ENCODE results near the gene FUT1.

Gene FUT1

DNA sequence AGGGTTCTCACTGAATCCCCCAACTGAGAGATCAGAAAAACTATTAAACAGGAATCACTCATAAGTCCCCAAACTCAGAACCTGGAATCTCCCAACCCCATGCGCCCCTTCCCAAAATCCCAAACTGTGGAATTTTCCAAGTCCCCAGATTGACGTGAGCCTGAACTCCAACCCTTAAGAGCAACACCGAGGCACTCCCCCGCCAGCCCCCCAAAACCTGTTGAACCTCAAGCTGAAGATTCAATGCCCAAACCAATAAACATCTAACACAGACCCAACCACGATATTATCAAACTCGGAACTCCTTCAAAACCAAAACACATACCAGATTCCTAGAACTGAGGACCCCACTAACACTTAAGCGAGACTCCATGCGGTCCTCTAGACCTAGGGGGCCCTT lies 6.3 kb downstream of the FUT1 start:
- no peak for TF ChIP-seq CTCF (IDR thresholded peaks at IDR 0.05; ENCODE audit: low read depth, low read length, missing control alignments)
- DNase-seq (ENCODE audit: low read depth) = no peak
- H3K4me3 ChIP-seq (ENCODE audit: low read depth, low read length) = no peak overlapping the region

DNA sequence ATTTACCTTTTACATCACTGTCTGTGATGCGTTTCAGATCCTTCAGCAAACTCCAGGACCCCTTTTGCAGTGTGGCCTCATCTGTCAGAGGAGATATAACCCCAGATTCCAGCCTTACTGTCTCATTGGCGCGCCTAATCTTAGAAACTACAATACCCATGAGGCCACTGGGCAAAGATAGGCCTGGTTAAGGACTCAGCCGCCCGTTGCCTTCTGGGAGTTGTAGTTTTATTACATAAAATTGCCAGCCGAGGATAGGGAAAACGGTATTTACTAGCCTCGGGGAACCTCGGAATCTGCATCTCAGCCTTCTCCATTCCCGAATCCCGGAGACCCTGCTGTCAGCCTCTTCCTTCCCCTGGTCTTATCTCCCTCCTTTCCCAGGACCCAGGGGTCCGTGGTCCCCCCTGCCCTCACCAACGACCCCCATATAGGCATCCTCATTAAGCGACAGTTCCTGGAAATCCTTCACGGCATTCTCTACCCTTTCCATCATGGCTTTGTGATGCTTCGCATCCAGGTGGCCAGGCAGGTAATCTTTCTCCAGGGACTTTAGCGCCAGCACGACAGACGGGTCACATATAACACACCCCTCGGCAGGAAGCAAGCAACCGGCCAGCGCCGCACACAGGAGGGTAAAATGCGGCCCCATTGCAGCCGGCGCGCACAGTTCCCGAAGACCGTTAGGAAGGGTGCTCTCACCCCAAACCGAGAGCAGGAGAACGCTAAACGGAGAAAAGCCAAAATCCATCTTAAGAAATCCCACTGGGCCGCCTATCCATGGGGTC lies 7.0 kb downstream of the FUT1 start:
- no peak for DNase-seq (ENCODE audit: low read depth)
- TF ChIP-seq CTCF (IDR thresholded peaks at IDR 0.05; ENCODE audit: low read depth, low read length, missing control alignments) = no peak
- H3K4me3 ChIP-seq (ENCODE audit: low read depth, low read length) = no peak overlapping the region

DNA sequence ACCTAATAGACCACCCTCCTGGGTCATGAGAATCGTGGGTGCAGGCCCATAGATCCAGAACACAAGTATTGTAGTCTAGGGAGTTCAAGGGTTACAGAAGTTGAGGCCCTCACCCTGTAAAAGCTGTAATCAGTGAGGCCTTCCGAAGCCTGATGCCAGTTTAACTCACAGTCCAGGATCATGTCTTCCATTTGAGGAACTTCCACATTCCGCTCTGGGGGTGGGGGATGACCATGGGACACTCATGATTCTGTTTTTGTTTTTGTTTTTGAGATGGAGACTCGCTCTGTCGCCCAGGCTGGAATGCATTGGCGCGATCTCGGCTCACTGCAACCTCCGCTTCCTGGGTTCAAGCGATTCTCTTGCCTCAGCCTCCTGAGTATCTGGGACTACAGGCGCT lies 10.3 kb downstream of the FUT1 start:
- no peak overlapping the region for H3K4me3 ChIP-seq (ENCODE audit: low read depth, low read length)

DNA sequence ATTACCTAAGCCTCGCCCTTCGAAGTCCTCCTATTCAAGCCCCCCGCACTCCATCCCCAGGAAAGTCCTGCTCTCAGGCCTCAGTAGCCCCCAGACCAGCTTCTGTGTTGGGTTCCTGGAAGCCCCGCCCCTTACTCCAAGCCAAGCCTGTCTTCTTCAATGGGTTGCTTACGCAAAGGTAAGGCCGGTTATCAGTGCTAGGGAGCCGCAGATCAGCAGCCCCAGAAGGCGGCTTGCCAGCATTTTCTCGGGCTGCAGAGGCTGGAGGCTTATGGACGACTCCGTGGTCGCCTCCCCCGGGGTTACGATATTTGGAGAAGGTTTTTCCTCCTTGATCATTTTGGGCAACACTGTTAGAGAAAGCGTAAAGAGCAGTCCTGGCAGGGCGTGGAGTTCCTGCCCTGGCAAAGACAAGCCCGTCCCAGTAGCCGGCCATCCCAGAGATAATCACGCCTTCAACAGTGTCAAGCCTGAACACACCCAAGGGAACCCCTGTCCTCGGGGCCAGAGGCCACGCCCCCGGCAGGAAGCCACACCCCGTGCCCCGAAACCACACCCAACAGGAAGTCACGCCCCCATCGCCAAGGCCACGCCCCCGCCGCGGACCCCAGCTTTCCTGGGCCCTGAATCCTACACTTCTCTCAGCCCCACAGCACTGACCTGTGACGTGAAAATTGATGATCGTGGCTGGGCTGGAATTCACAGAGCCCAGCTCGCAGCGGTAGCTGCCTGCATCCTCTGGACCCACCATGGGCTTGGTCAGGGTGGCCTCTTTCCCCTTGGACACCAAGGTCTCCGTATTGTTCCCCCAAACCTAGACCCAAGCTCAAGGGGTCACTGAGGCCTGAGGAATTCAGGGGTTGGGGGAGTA lies 11.1 kb downstream of the FUT1 start:
- H3K4me3 ChIP-seq (ENCODE audit: low read depth, low read length) = no peak overlapping the region
- TF ChIP-seq CTCF (IDR thresholded peaks at IDR 0.05; ENCODE audit: low read depth, low read length, missing control alignments) = no peak
- no peak for DNase-seq (ENCODE audit: low read depth)

More for the DNA sequence above, 10.3 kb downstream of the FUT1 start:
- DNase-seq (ENCODE audit: low read depth) = no peak
- TF ChIP-seq CTCF (IDR thresholded peaks at IDR 0.05; ENCODE audit: low read depth, low read length, missing control alignments) = no peak

- no peak for TF ChIP-seq CTCF (IDR thresholded peaks at IDR 0.05; ENCODE audit: low read depth, low read length, missing control alignments)
- no peak within 1 kb of the TSS; the same call in 1 of the 2 replicates for H3K4me3 ChIP-seq (ENCODE audit: low read depth, low read length)
- DNase-seq (ENCODE audit: low read depth) = no peak
Measured at GRCh38 chr19:48740164-48740972, 12.1 kb downstream of the FUT1 start, which contains the start of gene RASIP1. Gene RASIP1 (minus strand): TSS chr19:48740610. CDS start chr19:48740282, 328 bp downstream.

- no peak for DNase-seq (ENCODE audit: low read depth)
- peak overlapping the region; percentile 55 for H3K4me3 ChIP-seq (ENCODE audit: low read depth, low read length)
- TF ChIP-seq CTCF (IDR thresholded peaks at IDR 0.05; ENCODE audit: low read depth, low read length, missing control alignments) = no peak
Measured at GRCh38 chr19:48739404-48740163, 12.9 kb downstream of the FUT1 start.

Measured in GM12864 (cell line).